H1 (cell line): ENCODE measurements around the gene C2CD5. TPM values are rescaled to one million over a fixed set of nuclear protein-coding genes. Genes with fewer than 3 reads are reported as not detected.

Experiments
- CTCF ChIA-PET: fragments of 300-600 bp; sonication (Branson Sonifier 250); formaldehyde crosslinking; loops from one replicate; lab custom pipeline; 2021; ENCODE audit not compliant: partially characterized antibody; lab: Charles Lee
- POLR2A ChIA-PET: fragments of 300-600 bp; sonication (Branson Sonifier 250); formaldehyde crosslinking; loops from one replicate; lab custom pipeline; 2021; ENCODE audit warnings: inconsistent platforms; ENCODE audit not compliant: partially characterized antibody; lab: Charles Lee
- DNase-seq, 2 experiments: peaks; one replicate each; pipeline versions ENCODE4 v3.0.0 to v3.0.0-alpha.2; 2010 to 2022; ENCODE audit warnings: low spot score in 2 of 2, low read depth in 1 of 2, mixed read lengths in 1 of 2
- FAIRE-seq: peaks from 2 replicates; lab custom pipeline; 2011; peaks lifted over from hg19 to GRCh38; lab: Jason Lieb, UNC
- H2AFZ ChIP-seq: 2 replicates; pipeline ENCODE4 v1.8.1; 2012; ENCODE audit warnings: low read length, inconsistent platforms
- H2AK5ac ChIP-seq: 2 replicates; pipeline ENCODE4 v1.6.1; 2013; ENCODE audit warnings: low read depth, low read length
- H2BK120ac ChIP-seq: replicated peaks from 2 replicates; pipeline ENCODE3; 2013; ENCODE audit warnings: low read depth, low read length, inconsistent platforms
- H2BK12ac ChIP-seq: 2 replicates; pipeline ENCODE4 v1.6.1; 2013; ENCODE audit warnings: low read depth, low read length
- H2BK15ac ChIP-seq: 2 replicates; pipeline ENCODE4 v1.6.1; 2013; ENCODE audit warnings: low read length
- H2BK20ac ChIP-seq: 2 replicates; pipeline ENCODE4 v1.6.1; 2013; ENCODE audit warnings: low read length
- H2BK5ac ChIP-seq: 2 replicates; pipeline ENCODE4 v1.6.1; 2013; ENCODE audit warnings: low read depth, low read length
- H3K14ac ChIP-seq: 2 replicates; pipeline ENCODE4 v1.6.1; 2013; ENCODE audit warnings: inconsistent platforms; ENCODE audit not compliant: insufficient read length
- H3K18ac ChIP-seq: 2 replicates; pipeline ENCODE4 v1.6.1; 2013; ENCODE audit warnings: low read length; ENCODE audit errors: extremely low read depth
- H3K23ac ChIP-seq: 2 replicates; pipeline ENCODE4 v1.6.1; 2013; ENCODE audit warnings: inconsistent platforms; ENCODE audit not compliant: insufficient read length
- H3K23me2 ChIP-seq: 2 replicates; pipeline ENCODE4 v1.6.1; 2013; ENCODE audit warnings: low read depth, low read length
- H3K27ac ChIP-seq: 2 replicates; pipeline ENCODE4 v1.6.1; 2011; ENCODE audit warnings: low read depth, low read length, inconsistent platforms
- H3K27me3 ChIP-seq, 4 experiments: replicated peaks in 1 of 4; 1 replicate in 1 of 4; 2 replicates in 3 of 4; pipeline versions ENCODE4 v1.6.1 to v1.8.1; 2011 to 2013; ENCODE audit warnings: low read length in 3 of 4, mild to moderate bottlenecking in 3 of 4, inconsistent platforms in 2 of 4, mixed read lengths in 2 of 4, moderate library complexity in 1 of 4; ENCODE audit not compliant: control insufficient read depth in 3 of 4, insufficient read depth in 3 of 4; ENCODE audit errors: extremely low read depth in 1 of 4
- H3K36me3 ChIP-seq, 4 experiments: 2 replicates each; pipeline versions ENCODE4 v1.6.1 to v1.8.1; 2011 to 2013; ENCODE audit warnings: mild to moderate bottlenecking in 4 of 4, low read length in 3 of 4, moderate library complexity in 2 of 4, control low read depth in 1 of 4, inconsistent platforms in 1 of 4; ENCODE audit not compliant: insufficient read depth in 4 of 4, control insufficient read depth in 2 of 4
- H3K4ac ChIP-seq: replicated peaks from 2 replicates; pipeline ENCODE3; 2013; ENCODE audit warnings: low read length, low read depth, mixed read lengths, inconsistent platforms; ENCODE audit not compliant: insufficient read length
- H3K4me1 ChIP-seq, 4 experiments: replicated peaks in 1 of 4; 1 replicate in 1 of 4; 2 replicates in 3 of 4; pipeline versions ENCODE4 v1.6.1 to v1.8.1; 2011 to 2013; ENCODE audit warnings: low read length in 3 of 4, inconsistent platforms in 2 of 4, mixed read lengths in 1 of 4; ENCODE audit not compliant: insufficient read depth in 4 of 4, control insufficient read depth in 3 of 4
- H3K4me2 ChIP-seq, 2 experiments: 2 replicates each; pipeline versions ENCODE4 v1.6.1 to v1.8.1; 2011 to 2013; ENCODE audit warnings: low read depth in 2 of 2, low read length in 2 of 2, control low read depth in 1 of 2, inconsistent platforms in 1 of 2, mild to moderate bottlenecking in 1 of 2; ENCODE audit not compliant: insufficient read depth in 1 of 2
- H3K4me3 ChIP-seq, 4 experiments: fragments of 200-600, 300-600 bp in 1 of 4; sonication (generic), shearing (Covaris generic), sonication (Bioruptor Twin) in 1 of 4; 2 replicates each; pipeline versions ENCODE4 v1.5.1 to v1.8.1; 2011 to 2016; ENCODE audit warnings: low read length in 4 of 4, low read depth in 3 of 4, control low read depth in 2 of 4, inconsistent platforms in 2 of 4, mild to moderate bottlenecking in 2 of 4, mixed read lengths in 1 of 4, moderate library complexity in 1 of 4; ENCODE audit not compliant: insufficient read depth in 2 of 4; ENCODE audit errors: extremely low read depth in 1 of 4
- H3K56ac ChIP-seq: replicated peaks from 2 replicates; pipeline ENCODE3; 2013; ENCODE audit warnings: low read depth, mild to moderate bottlenecking, mixed read lengths, low read length, inconsistent platforms; ENCODE audit not compliant: insufficient read length
- H3K79me1 ChIP-seq: 2 replicates; pipeline ENCODE4 v1.6.1; 2013; ENCODE audit warnings: low read depth, low read length, control low read depth
- H3K79me2 ChIP-seq, 2 experiments: 2 replicates each; pipeline versions ENCODE4 v1.6.1 to v1.8.1; 2012 to 2013; ENCODE audit warnings: low read length in 2 of 2, mild to moderate bottlenecking in 2 of 2, inconsistent platforms in 1 of 2; ENCODE audit not compliant: insufficient read depth in 2 of 2, control insufficient read depth in 1 of 2
- H3K9ac ChIP-seq, 4 experiments: replicated peaks in 1 of 4; 1 replicate in 1 of 4; 2 replicates in 3 of 4; pipeline versions ENCODE4 v1.6.1 to v1.8.1; 2011 to 2013; ENCODE audit warnings: low read depth in 3 of 4, low read length in 3 of 4, control low read depth in 2 of 4, mild to moderate bottlenecking in 2 of 4, moderate library complexity in 2 of 4, inconsistent platforms in 1 of 4; ENCODE audit errors: extremely low read depth in 1 of 4
- H3K9me3 ChIP-seq, 2 experiments: 2 replicates each; pipeline versions ENCODE4 v1.6.1 to v1.8.1; 2012 to 2013; ENCODE audit warnings: mild to moderate bottlenecking in 2 of 2, moderate library complexity in 2 of 2, control low read depth in 1 of 2, inconsistent platforms in 1 of 2, low read depth in 1 of 2, low read length in 1 of 2, mixed read lengths in 1 of 2; ENCODE audit not compliant: insufficient read depth in 2 of 2
- H4K20me1 ChIP-seq, 2 experiments: replicated peaks in 1 of 2; 2 replicates each; pipeline versions ENCODE3 to v1.8.1; 2011 to 2013; ENCODE audit warnings: inconsistent platforms in 2 of 2, low read length in 2 of 2, mild to moderate bottlenecking in 1 of 2; ENCODE audit not compliant: insufficient read depth in 2 of 2, control insufficient read depth in 1 of 2
- H4K5ac ChIP-seq: 2 replicates; pipeline ENCODE4 v1.6.1; 2013; ENCODE audit warnings: low read length, low read depth, mixed read lengths, inconsistent platforms; ENCODE audit not compliant: insufficient read length
- H4K8ac ChIP-seq: 2 replicates; pipeline ENCODE4 v1.8.0; 2013; ENCODE audit warnings: mild to moderate bottlenecking, moderate library complexity, low read length, inconsistent platforms; ENCODE audit not compliant: insufficient read depth; ENCODE audit errors: extremely low read depth
- H4K91ac ChIP-seq: replicated peaks from 2 replicates; pipeline ENCODE3; 2013; ENCODE audit warnings: low read length, mixed read lengths, inconsistent platforms; ENCODE audit not compliant: insufficient read length
- BCL11A ChIP-seq, 2 experiments: IDR thresholded peaks; one replicate each; pipeline ENCODE4 v1.6.1; 2011; ENCODE audit warnings: low read depth in 2 of 2, low read length in 2 of 2, mild to moderate bottlenecking in 2 of 2
- EGR1 ChIP-seq: IDR thresholded peaks from 2 replicates; pipeline ENCODE4 v1.6.1; 2011; ENCODE audit warnings: low read depth, low read length, borderline replicate concordance
- HDAC2 ChIP-seq, 2 experiments: fragments of 300-600 bp in 1 of 2; sonication (generic) in 1 of 2; IDR thresholded peaks; 2 replicates each; pipeline ENCODE4 v1.6.1; 2011 to 2012; ENCODE audit warnings: low read depth in 2 of 2, low read length in 2 of 2, mild to moderate bottlenecking in 2 of 2, moderate library complexity in 2 of 2, borderline replicate concordance in 1 of 2, inconsistent platforms in 1 of 2
- KDM1A ChIP-seq: fragments of 200-600, 300-600 bp; sonication (generic); IDR thresholded peaks from 2 replicates; pipeline ENCODE4 v1.7.1; 2016; ENCODE audit warnings: mild to moderate bottlenecking, low read length, borderline replicate concordance
- RFX5 ChIP-seq: IDR thresholded peaks from 2 replicates; pipeline ENCODE4 v1.6.1; 2011; ENCODE audit warnings: low read depth, low read length, improper control_type of control experiment, borderline replicate concordance
- SIRT6 ChIP-seq: IDR thresholded peaks from one replicate; pipeline ENCODE4 v1.7.1; 2012; ENCODE audit warnings: low read length, inconsistent platforms
- SP2 ChIP-seq: IDR thresholded peaks from 2 replicates; pipeline ENCODE4 v1.6.1; 2012; ENCODE audit warnings: mild to moderate bottlenecking, low read length, inconsistent platforms
- SP4 ChIP-seq: IDR thresholded peaks from 2 replicates; pipeline ENCODE4 v1.6.1; 2012; ENCODE audit warnings: low read length, inconsistent platforms
- YY1 ChIP-seq: IDR thresholded peaks from 2 replicates; pipeline ENCODE4 v1.6.1; 2011; ENCODE audit warnings: low read depth, mild to moderate bottlenecking, low read length
- WGBS, 2 experiments: shearing (Covaris generic) in 1 of 2; methylation state at CpG; one replicate each; pipeline versions ENCODE4 v1.1.6 to v1.1.7; 2013 to 2015; ENCODE audit warnings: low lambda C conversion rate in 2 of 2, mixed read lengths in 2 of 2, inconsistent platforms in 1 of 2, low coverage in 1 of 2, missing lambda C conversion rate in 1 of 2; ENCODE audit not compliant: insufficient replicate concordance in 2 of 2, insufficient coverage in 1 of 2, insufficient read length in 1 of 2; ENCODE audit errors: extremely low coverage in 1 of 2, missing lambda C conversion rate in 1 of 2; 5-methylcytosine and 5-hydroxymethylcytosine counted together
- polyA plus RNA-seq, 7 experiments: library from polyadenylated mRNA; depleted of rRNA in 3 of 7; stranded (reverse) in 5 of 7; unstranded in 2 of 7; fragments of >200 nt in 5 of 7; fragments of 200-250 nt in 2 of 7; gene quantifications; 1 replicate in 5 of 7; 2 replicates in 1 of 7; 4 replicates in 1 of 7; pipeline versions ENCODE4 v1.2.1 to v1.2.3, GENCODE V29; 2011 to 2013; ENCODE audit warnings: missing spikeins in 2 of 7, mixed read lengths in 2 of 7
- total RNA-seq: library from RNA; stranded (reverse); fragmentation: NEBNext Ultra II Directional; extraction: Animal tissue kit (Norgen Biotek cat#: 25700); gene quantifications from 2 replicates; pipeline ENCODE4 v1.2.1, GENCODE V29; 2021

Gene C2CD5
- total and polyA plus RNA-seq, 2 of the 8 experiments (the other 6 are each of a cell fraction or from before 2014, with no cell fraction given), result 21.9 to 45.9 TPM

GRCh38 chr12:22533155-22533554 lies 11.2 kb downstream of the C2CD5 start:
- no peaks in the 10 kb centered on the region for H3K27me3 ChIP-seq
- H4K91ac ChIP-seq, result no peak overlapping the region
- H3K23me2 ChIP-seq, result no peaks in the 10 kb centered on the region
- H3K4me2 ChIP-seq, result no peak overlapping the region
- no peak overlapping the region for H3K23ac ChIP-seq
- H3K79me1 ChIP-seq, result no peaks in the 10 kb centered on the region; the same call in 1 of the 2 replicates
- no peak overlapping the region for H2AK5ac ChIP-seq
- FAIRE-seq (no peak), DNase-seq (no peak)
- no peak overlapping the region for H3K14ac ChIP-seq
- H3K9ac ChIP-seq, result no peak overlapping the region
- no peak for TF ChIP-seq EGR1
- TF ChIP-seq RFX5, result no peak
- TF ChIP-seq KDM1A, result no peak
- no peak for TF ChIP-seq SIRT6
- TF ChIP-seq SP4, result no peak
- TF ChIP-seq YY1, result no peak
- no peak for TF ChIP-seq HDAC2 (IDR thresholded peaks at IDR 0.05; ENCODE audit: borderline replicate concordance in 1 of 2, low read depth in 2 of 2, low read length in 2 of 2)
- TF ChIP-seq SP2, result no peak
- TF ChIP-seq BCL11A (IDR thresholded peaks at IDR 0.05; ENCODE audit: low read depth in 2 of 2, low read length in 2 of 2), result no peak
- H3K4me1 ChIP-seq, result no peaks in the 10 kb centered on the region
- no peak overlapping the region for H2BK12ac ChIP-seq
- POLR2A ChIA-PET, result no interaction called here
- H3K9me3 ChIP-seq, result no peaks in the 10 kb centered on the region
- H2BK15ac ChIP-seq, result no peak overlapping the region
- no peak overlapping the region for H4K5ac ChIP-seq
- no peak overlapping the region for H4K8ac ChIP-seq
- peaks cover 0 to 1% of the 10 kb centered on the region in 2 experiments for H4K20me1 ChIP-seq
- H2BK5ac ChIP-seq, result no peak overlapping the region
- no peak overlapping the region for H2BK120ac ChIP-seq
- no peak overlapping the region for H2AFZ ChIP-seq
- WGBS, 2 experiments, result 91% methylated on average over 4 of the region's 4 CpGs; no CpG with 5 or more reads in 1 of the 2 experiments
- H3K18ac ChIP-seq, result no peak overlapping the region
- H3K27ac ChIP-seq, result no peak overlapping the region
- peaks cover 0 to 23% (median 13%) of the 10 kb centered on the region in 4 experiments; a peak in 4 of 8 replicates for H3K36me3 ChIP-seq
- CTCF ChIA-PET, result interaction anchor here (1.2 kb wide), 1 partner anchor 98 kb away, joined by 3 read pairs; no protein-coding TSS in a partner anchor
- H3K4me3 ChIP-seq, result no peak overlapping the region
- H3K79me2 ChIP-seq, result peaks cover 0 to 9% of the 10 kb centered on the region in 2 experiments; a peak in 1 of 4 replicates
- H3K4ac ChIP-seq, result no peak overlapping the region
- no peak overlapping the region for H2BK20ac ChIP-seq
- H3K56ac ChIP-seq, result no peak overlapping the region
